ENCODE measurements around the gene SPINK5.

DNA sequence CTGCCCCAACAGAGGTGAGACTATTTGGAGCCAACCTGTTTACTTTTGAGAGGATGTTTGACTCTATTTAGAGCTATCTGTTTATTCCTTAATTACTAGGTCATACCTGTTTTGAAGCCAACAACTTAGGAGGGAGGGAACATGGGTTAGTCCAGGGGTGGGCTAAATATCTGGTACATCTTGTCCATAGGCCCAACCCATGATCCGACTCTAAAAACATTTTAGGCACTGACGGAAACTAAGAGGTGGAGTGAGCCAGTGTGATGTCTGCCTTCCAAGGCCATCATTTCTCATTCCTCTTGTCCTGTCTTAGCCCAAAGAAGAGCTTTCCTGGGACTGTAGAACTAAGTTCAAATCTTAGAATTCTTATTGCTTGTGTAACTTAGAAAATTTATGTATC, 8.4 kb downstream of the SPINK5 start:
- TF ChIP-seq, protein P1, sequence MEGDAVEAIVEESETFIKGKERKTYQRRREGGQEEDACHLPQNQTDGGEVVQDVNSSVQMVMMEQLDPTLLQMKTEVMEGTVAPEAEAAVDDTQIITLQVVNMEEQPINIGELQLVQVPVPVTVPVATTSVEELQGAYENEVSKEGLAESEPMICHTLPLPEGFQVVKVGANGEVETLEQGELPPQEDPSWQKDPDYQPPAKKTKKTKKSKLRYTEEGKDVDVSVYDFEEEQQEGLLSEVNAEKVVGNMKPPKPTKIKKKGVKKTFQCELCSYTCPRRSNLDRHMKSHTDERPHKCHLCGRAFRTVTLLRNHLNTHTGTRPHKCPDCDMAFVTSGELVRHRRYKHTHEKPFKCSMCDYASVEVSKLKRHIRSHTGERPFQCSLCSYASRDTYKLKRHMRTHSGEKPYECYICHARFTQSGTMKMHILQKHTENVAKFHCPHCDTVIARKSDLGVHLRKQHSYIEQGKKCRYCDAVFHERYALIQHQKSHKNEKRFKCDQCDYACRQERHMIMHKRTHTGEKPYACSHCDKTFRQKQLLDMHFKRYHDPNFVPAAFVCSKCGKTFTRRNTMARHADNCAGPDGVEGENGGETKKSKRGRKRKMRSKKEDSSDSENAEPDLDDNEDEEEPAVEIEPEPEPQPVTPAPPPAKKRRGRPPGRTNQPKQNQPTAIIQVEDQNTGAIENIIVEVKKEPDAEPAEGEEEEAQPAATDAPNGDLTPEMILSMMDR (IDR thresholded peaks at IDR 0.05; ENCODE audit: insufficient read depth, low read length, poor library complexity, severe bottlenecking), result no peak
- no peak for TF ChIP-seq EZH2phosphoT487 (conservative IDR thresholded peaks at IDR 0.05; ENCODE audit: low read length)
